ENCODE results near the gene CA7.

DNA sequence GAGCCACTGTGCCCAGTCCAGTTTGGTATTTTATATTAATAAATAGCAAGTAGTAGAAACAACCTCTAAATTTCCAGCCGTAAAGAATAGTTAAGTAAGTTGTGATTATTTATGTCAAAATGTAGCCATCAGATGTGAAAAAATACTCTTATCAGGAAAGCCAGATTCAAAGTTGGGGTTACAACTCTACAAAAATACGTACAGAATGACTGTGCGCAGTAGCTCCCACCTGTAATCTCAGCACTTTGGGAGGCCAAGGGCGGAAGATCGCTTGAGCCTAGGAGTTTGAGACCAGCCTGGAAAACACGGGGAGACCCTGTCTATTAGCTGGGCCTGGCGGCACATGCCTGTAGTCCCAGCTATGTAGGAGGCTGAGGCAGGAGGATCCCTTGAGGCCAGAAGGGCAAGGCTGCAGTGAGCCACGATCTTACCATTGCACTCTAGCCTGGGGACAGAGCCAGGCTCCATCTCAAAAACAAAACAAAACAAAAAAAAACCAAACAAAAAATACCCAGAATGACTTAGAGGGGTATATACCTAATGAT, 37.8 kb downstream of the CA7 start:
- no peak for TF ChIP-seq MAX (IDR thresholded peaks at IDR 0.05; ENCODE audit: low read depth, low read length)
- TF ChIP-seq MYC (IDR thresholded peaks at IDR 0.05; ENCODE audit: low read depth, low read length) = no peak
- no peak for TF ChIP-seq CTCF (IDR thresholded peaks at IDR 0.05; ENCODE audit: low read depth, low read length)
- no peak for TF ChIP-seq POLR2A (IDR thresholded peaks at IDR 0.05; ENCODE audit: extremely low read depth, insufficient read length)

Data from NB4 (cell line).